ENCODE measurements around the gene SH3RF1.
"Not testable (repeated sequence)": the region's sequence is repeated elsewhere in the genome, so short reads cannot be mapped to it uniquely, and the experiment has no call there.

The SH3RF1 gene

GRCh38 chr4:169200361-169201030 lies 70.3 kb downstream of the SH3RF1 start:
- in situ Hi-C loops (cut with HindIII; ENCODE audit: low sequenced_read_pairs) = no loop called here
- DNase-seq (ENCODE audit: low read depth) = no peak
- TF ChIP-seq, protein P1, sequence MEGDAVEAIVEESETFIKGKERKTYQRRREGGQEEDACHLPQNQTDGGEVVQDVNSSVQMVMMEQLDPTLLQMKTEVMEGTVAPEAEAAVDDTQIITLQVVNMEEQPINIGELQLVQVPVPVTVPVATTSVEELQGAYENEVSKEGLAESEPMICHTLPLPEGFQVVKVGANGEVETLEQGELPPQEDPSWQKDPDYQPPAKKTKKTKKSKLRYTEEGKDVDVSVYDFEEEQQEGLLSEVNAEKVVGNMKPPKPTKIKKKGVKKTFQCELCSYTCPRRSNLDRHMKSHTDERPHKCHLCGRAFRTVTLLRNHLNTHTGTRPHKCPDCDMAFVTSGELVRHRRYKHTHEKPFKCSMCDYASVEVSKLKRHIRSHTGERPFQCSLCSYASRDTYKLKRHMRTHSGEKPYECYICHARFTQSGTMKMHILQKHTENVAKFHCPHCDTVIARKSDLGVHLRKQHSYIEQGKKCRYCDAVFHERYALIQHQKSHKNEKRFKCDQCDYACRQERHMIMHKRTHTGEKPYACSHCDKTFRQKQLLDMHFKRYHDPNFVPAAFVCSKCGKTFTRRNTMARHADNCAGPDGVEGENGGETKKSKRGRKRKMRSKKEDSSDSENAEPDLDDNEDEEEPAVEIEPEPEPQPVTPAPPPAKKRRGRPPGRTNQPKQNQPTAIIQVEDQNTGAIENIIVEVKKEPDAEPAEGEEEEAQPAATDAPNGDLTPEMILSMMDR (IDR thresholded peaks at IDR 0.05; ENCODE audit: low read depth, low read length, missing control alignments) = no peak
- H3K4me3 ChIP-seq (ENCODE audit: low read depth, low read length) = no peak overlapping the region

GRCh38 chr4:169199184-169199583 lies 71.6 kb downstream of the SH3RF1 start:
- in situ Hi-C loops (cut with HindIII; ENCODE audit: low sequenced_read_pairs) = no loop called here

GRCh38 chr4:169198167-169198566 lies 72.6 kb downstream of the SH3RF1 start:
- DNase-seq (ENCODE audit: low read depth) = no peak
- in situ Hi-C loops (cut with HindIII; ENCODE audit: low sequenced_read_pairs) = no loop called here
- no peak overlapping the region for H3K4me3 ChIP-seq (ENCODE audit: low read depth, low read length)
- TF ChIP-seq, protein P1 (IDR thresholded peaks at IDR 0.05; ENCODE audit: low read depth, low read length, missing control alignments) = no peak

More at GRCh38 chr4:169199184-169199583, 71.6 kb downstream of the SH3RF1 start:
- DNase-seq (ENCODE audit: low read depth) = no peak
- no peak overlapping the region for H3K4me3 ChIP-seq (ENCODE audit: low read depth, low read length)
- TF ChIP-seq, protein P1 (IDR thresholded peaks at IDR 0.05; ENCODE audit: low read depth, low read length, missing control alignments) = no peak

- DNase-seq (ENCODE audit: low read depth); H3K4me3 ChIP-seq (ENCODE audit: low read depth, low read length); in situ Hi-C loops (cut with HindIII; ENCODE audit: low sequenced_read_pairs): not testable (repeated sequence)
These were observed 73.5 kb downstream of the SH3RF1 start for GRCh38 chr4:169197206-169197605.

- in situ Hi-C loops (cut with HindIII; ENCODE audit: low sequenced_read_pairs) = no loop called here
- TF ChIP-seq, protein P1 (IDR thresholded peaks at IDR 0.05; ENCODE audit: low read depth, low read length, missing control alignments) = no peak
- H3K4me3 ChIP-seq (ENCODE audit: low read depth, low read length) = no peak overlapping the region
- no peak for DNase-seq (ENCODE audit: low read depth)
These were observed 75.7 kb downstream of the SH3RF1 start for GRCh38 chr4:169195032-169195431.

DNA sequence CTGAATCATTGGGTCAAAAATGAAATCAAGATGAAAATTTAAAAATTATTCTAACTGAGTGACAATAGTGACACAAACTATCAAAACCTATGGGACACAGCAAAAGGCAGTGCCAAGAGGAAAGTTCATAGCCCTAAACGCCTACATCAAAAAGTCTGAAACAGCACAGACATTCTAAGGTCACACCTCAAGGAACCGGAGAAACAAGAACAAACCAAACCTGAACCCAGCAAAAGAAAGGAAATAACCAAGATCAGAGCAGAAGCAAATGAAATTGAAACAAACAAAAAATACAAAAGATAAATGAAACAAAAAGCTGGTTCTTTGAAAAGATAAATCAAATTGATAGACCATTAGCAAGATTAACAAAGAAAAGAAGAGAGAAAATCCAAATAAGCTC lies 80.8 kb downstream of the SH3RF1 start:
- H3K4me3 ChIP-seq (ENCODE audit: low read depth, low read length); in situ Hi-C loops (cut with HindIII; ENCODE audit: low sequenced_read_pairs); DNase-seq (ENCODE audit: low read depth): not testable (repeated sequence)

DNA sequence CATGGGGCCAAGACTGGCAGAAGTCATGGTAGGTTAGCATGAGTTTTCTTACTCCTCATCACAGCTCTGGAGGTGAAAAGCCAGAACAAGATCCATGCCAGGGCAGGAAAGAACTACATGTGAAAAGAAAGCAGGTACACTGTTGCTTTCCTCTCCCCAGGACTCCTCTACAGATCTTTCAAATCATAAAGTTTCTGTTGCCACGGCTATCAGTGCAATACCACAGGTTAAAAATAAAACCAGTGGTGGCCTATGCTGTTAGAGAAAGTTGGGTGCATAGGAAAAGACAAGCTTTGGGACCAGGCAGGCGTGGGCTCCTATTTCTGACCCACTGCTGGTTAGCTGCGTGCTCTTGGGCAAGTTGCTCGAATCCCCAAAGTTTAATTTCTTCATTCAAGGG lies 81.4 kb downstream of the SH3RF1 start:
- no peak overlapping the region for H3K4me3 ChIP-seq (ENCODE audit: low read depth, low read length)
- in situ Hi-C loops (cut with HindIII; ENCODE audit: low sequenced_read_pairs) = no loop called here
- no peak for DNase-seq (ENCODE audit: low read depth)
- TF ChIP-seq, protein P1 (IDR thresholded peaks at IDR 0.05; ENCODE audit: low read depth, low read length, missing control alignments) = no peak

DNA sequence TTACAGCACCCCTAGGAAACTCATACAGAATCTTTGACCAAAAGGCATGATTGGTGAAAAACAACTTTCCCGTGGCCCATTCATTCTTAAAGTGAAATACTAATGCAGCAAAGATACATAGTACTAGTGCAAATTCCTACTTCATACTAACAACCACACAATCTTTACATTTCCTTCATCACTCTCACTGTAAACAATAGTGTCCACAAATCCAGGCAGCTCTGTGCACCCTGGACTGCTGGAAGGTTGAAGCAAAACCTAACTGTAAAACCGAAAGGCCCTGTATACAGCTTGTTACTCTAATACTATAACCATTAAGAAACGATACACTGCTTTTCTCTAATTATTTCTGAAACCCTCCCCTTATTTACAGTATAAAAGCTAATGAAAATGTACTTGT lies 82.6 kb downstream of the SH3RF1 start:
- no peak overlapping the region for H3K4me3 ChIP-seq (ENCODE audit: low read depth, low read length)
- in situ Hi-C loops (cut with HindIII; ENCODE audit: low sequenced_read_pairs) = no loop called here
- TF ChIP-seq, protein P1 (IDR thresholded peaks at IDR 0.05; ENCODE audit: low read depth, low read length, missing control alignments) = no peak
- no peak for DNase-seq (ENCODE audit: low read depth)
